NCI-H2171 treated with DMSO at 0.1 percent for 48 hours (cell line): ENCODE measurements around the gene LIMCH1.

Experiments
- DNase-seq: peaks from one replicate; lab custom pipeline; 2025; lab: John Stamatoyannopoulos, UW

Gene LIMCH1

GRCh38 chr4:41561244-41561643, 23.3 kb downstream of the LIMCH1 start:
- DNase-seq: no peak

- no peak for DNase-seq
Observed at GRCh38 chr4:41567186-41567585, 29.2 kb downstream of the LIMCH1 start.

- DNase-seq: no peak
Observed at GRCh38 chr4:41568363-41568762, 30.4 kb downstream of the LIMCH1 start.

- no peak for DNase-seq
Observed at GRCh38 chr4:41569961-41570360, 32.0 kb downstream of the LIMCH1 start.

- no peak for DNase-seq
Observed at GRCh38 chr4:41571422-41571821, 33.5 kb downstream of the LIMCH1 start.

- DNase-seq: no peak
Observed at GRCh38 chr4:41572516-41572915, 34.6 kb downstream of the LIMCH1 start.

- DNase-seq: no peak
Observed at GRCh38 chr4:41572956-41573355, 35.0 kb downstream of the LIMCH1 start.

GRCh38 chr4:41573502-41574001, 35.6 kb downstream of the LIMCH1 start:
- no peak for DNase-seq

GRCh38 chr4:41575207-41575606, 37.2 kb downstream of the LIMCH1 start:
- no peak for DNase-seq

GRCh38 chr4:41575665-41576064, 37.7 kb downstream of the LIMCH1 start:
- no peak for DNase-seq

- DNase-seq: no peak
Observed at GRCh38 chr4:41579043-41579442, 41.1 kb downstream of the LIMCH1 start.

- no peak for DNase-seq
Observed at GRCh38 chr4:41579526-41579925, 41.6 kb downstream of the LIMCH1 start.

- no peak for DNase-seq
Observed at GRCh38 chr4:41580007-41580406, 42.0 kb downstream of the LIMCH1 start.

- DNase-seq: no peak
Observed at GRCh38 chr4:41586675-41587225, 48.8 kb downstream of the LIMCH1 start.

- no peak for DNase-seq
Observed at GRCh38 chr4:41587286-41587685, 49.3 kb downstream of the LIMCH1 start.

- peak; percentile 80 for DNase-seq
Observed at GRCh38 chr4:41590591-41590990, 52.6 kb downstream of the LIMCH1 start.

GRCh38 chr4:41594432-41594831, 56.5 kb downstream of the LIMCH1 start:
- no peak for DNase-seq

GRCh38 chr4:41597494-41597893, 59.5 kb downstream of the LIMCH1 start:
- no peak for DNase-seq

GRCh38 chr4:41598580-41598979, 60.6 kb downstream of the LIMCH1 start:
- DNase-seq: no peak

GRCh38 chr4:41599192-41599786, 61.3 kb downstream of the LIMCH1 start:
- DNase-seq: no peak

- DNase-seq: no peak
Observed at GRCh38 chr4:41600243-41600912, 62.4 kb downstream of the LIMCH1 start.

- no peak for DNase-seq
Observed at GRCh38 chr4:41601025-41601424, 63.1 kb downstream of the LIMCH1 start.

- DNase-seq: no peak
Observed at GRCh38 chr4:41602113-41602512, 64.2 kb downstream of the LIMCH1 start.
